ENCODE results near the gene CSNK1G1. TPM values are rescaled to one million over a fixed set of nuclear protein-coding genes. Genes with fewer than 3 reads are reported as not detected.

CSNK1G1 gene
- total RNA-seq, 4 donors from 2014 or later: 19.1 to 50.0 (median 21.3) TPM

GRCh38 chr15:64356710-64357040, 702 bp upstream of the CSNK1G1 start:
- Histone ChIP-seq H3K9me3 (no peaks in the 10 kb centered on the region), H3K27ac (peak overlapping the region in 2 of 3 donors; percentile 2 to 65), H3K4me3 (replicated peaks in 1 of 3) (peak overlapping the region in 1 of 3 donors; percentile 71), H3K27me3 (no peaks in the 10 kb centered on the region), H3K4me1 (peaks cover 0 to 11% of the 10 kb centered on the region in 2 donors), H3K36me3 (no peaks in the 10 kb centered on the region)
- intact Hi-C loops (cut with DNase I): loop anchor here (5.0 kb wide), 1 partner anchor 144 kb away; no protein-coding TSS in a partner anchor
- DNase-seq: no peak
- no peak for TF ChIP-seq POLR2A (IDR thresholded peaks at IDR 0.05)
- TF ChIP-seq, protein P1, sequence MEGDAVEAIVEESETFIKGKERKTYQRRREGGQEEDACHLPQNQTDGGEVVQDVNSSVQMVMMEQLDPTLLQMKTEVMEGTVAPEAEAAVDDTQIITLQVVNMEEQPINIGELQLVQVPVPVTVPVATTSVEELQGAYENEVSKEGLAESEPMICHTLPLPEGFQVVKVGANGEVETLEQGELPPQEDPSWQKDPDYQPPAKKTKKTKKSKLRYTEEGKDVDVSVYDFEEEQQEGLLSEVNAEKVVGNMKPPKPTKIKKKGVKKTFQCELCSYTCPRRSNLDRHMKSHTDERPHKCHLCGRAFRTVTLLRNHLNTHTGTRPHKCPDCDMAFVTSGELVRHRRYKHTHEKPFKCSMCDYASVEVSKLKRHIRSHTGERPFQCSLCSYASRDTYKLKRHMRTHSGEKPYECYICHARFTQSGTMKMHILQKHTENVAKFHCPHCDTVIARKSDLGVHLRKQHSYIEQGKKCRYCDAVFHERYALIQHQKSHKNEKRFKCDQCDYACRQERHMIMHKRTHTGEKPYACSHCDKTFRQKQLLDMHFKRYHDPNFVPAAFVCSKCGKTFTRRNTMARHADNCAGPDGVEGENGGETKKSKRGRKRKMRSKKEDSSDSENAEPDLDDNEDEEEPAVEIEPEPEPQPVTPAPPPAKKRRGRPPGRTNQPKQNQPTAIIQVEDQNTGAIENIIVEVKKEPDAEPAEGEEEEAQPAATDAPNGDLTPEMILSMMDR (IDR thresholded peaks at IDR 0.05): no peak
- 24 to 30% methylated on average over 5 of the region's 5 CpGs for WGBS, 2 donors

GRCh38 chr15:64355348-64355943, 527 bp downstream of the CSNK1G1 start:
- peaks cover 0 to 16% of the 10 kb centered on the region in 2 donors for H3K4me1 ChIP-seq
- no peaks in the 10 kb centered on the region for H3K27me3 ChIP-seq
- intact Hi-C loops (cut with DNase I): loop anchor here (5.0 kb wide), 1 partner anchor 143 kb away; no protein-coding TSS in a partner anchor
- DNase-seq: peak in 1 of 2 donors; percentile 18
- peak overlapping the region; percentile 55 to 64 (median 60) for H3K27ac ChIP-seq
- TF ChIP-seq POLR2A (IDR thresholded peaks at IDR 0.05): no peak
- TF ChIP-seq, protein P1 (IDR thresholded peaks at IDR 0.05): no peak
- peak overlapping the region; percentile 66 to 97 (median 71) for H3K4me3 ChIP-seq (replicated peaks in 1 of 3)
- 1% methylated on average over 23 to 29 of the region's 30 CpGs for WGBS, 2 donors
- no peaks in the 10 kb centered on the region for H3K36me3 ChIP-seq
- no peaks in the 10 kb centered on the region for H3K9me3 ChIP-seq

- intact Hi-C loops (cut with DNase I): loop anchor here (5.0 kb wide), 2 partner anchors 143 to 193 kb away; partner anchors contain the start of gene PPIB
- no peak for TF ChIP-seq POLR2A (IDR thresholded peaks at IDR 0.05)
- TF ChIP-seq, protein P1 (IDR thresholded peaks at IDR 0.05): no peak
- Histone ChIP-seq H3K27me3 (no peaks in the 10 kb centered on the region), H3K27ac (peak overlapping the region in 1 of 3 donors; percentile 55), H3K36me3 (no peaks in the 10 kb centered on the region), H3K4me1 (peaks cover 0 to 16% of the 10 kb centered on the region in 2 donors), H3K4me3 (replicated peaks in 1 of 3) (peak overlapping the region; percentile 66 to 97 (median 71)), H3K9me3 (no peaks in the 10 kb centered on the region)
- no peak for DNase-seq
- 29 to 35% methylated on average over 5 of the region's 5 CpGs for WGBS, 2 donors
Measured at GRCh38 chr15:64354688-64355344, 1.2 kb downstream of the CSNK1G1 start.

GRCh38 chr15:64351265-64351664, 4.7 kb downstream of the CSNK1G1 start:
- 90 to 93% methylated on average over 7 of the region's 7 CpGs for WGBS, 2 donors
- no peaks in the 10 kb centered on the region for H3K36me3 ChIP-seq
- intact Hi-C loops (cut with DNase I): loop anchor here (5.0 kb wide), 1 partner anchor 189 kb away; the partner anchor contains the start of gene PPIB

More at GRCh38 chr15:64351265-64351664, 4.7 kb downstream of the CSNK1G1 start:
- no peaks in the 10 kb centered on the region for H3K9me3 ChIP-seq
- no peak overlapping the region for H3K27ac ChIP-seq
- DNase-seq: no peak
- no peak overlapping the region for H3K4me3 ChIP-seq (replicated peaks in 1 of 3)
- H3K27me3 ChIP-seq: no peaks in the 10 kb centered on the region
- peaks cover 0 to 11% of the 10 kb centered on the region in 2 donors for H3K4me1 ChIP-seq
- TF ChIP-seq, protein P1 (IDR thresholded peaks at IDR 0.05): no peak
- TF ChIP-seq POLR2A (IDR thresholded peaks at IDR 0.05): no peak
